NCI-H2107 treated with DMSO at 0.1 percent for 48 hours (cell line): ENCODE data around the gene KRI1.
"Not testable (repeated sequence)": the region's sequence is repeated elsewhere in the genome, so short reads cannot be mapped to it uniquely, and the experiment has no call there.

Experiments used
- DNase-seq: peaks from one replicate; lab custom pipeline; 2025; ENCODE audit not compliant: unreplicated experiment; lab: John Stamatoyannopoulos, UW

The KRI1 gene

GRCh38 chr19:10575011-10575716 lies 9.4 kb upstream of the KRI1 start:
- no peak for DNase-seq

- DNase-seq, result no peak
These were observed 8.7 kb upstream of the KRI1 start for GRCh38 chr19:10574462-10574861.

- DNase-seq, result not testable (repeated sequence)
These were observed 8.0 kb upstream of the KRI1 start for GRCh38 chr19:10573793-10574192.

- peak; percentile 95 for DNase-seq
These were observed 3.2 kb upstream of the KRI1 start, which contains the start of gene CDKN2D for GRCh38 chr19:10568826-10569651. Gene CDKN2D, minus strand, starts transcription at chr19:10568979. Its CDS starts 326 bp downstream, at chr19:10568653.

- DNase-seq, result no peak
These were observed 2.4 kb upstream of the KRI1 start for GRCh38 chr19:10568062-10568825.

- no peak for DNase-seq
These were observed 1.8 kb upstream of the KRI1 start for GRCh38 chr19:10567656-10568055.

GRCh38 chr19:10566658-10567410 lies 1.0 kb upstream of the KRI1 start:
- no peak for DNase-seq

- DNase-seq, result no peak
These were observed 523 bp upstream of the KRI1 start for GRCh38 chr19:10566408-10566657.

GRCh38 chr19:10565028-10565566 lies 713 bp downstream of the KRI1 start:
- no peak for DNase-seq

- no peak for DNase-seq
These were observed 3.2 kb downstream of the KRI1 start for GRCh38 chr19:10562609-10563008.

- no peak for DNase-seq
These were observed 5.7 kb downstream of the KRI1 start for GRCh38 chr19:10560154-10560553.

- DNase-seq, result no peak
These were observed 8.1 kb downstream of the KRI1 start for GRCh38 chr19:10557603-10558197.

- DNase-seq, result no peak
These were observed 10.2 kb downstream of the KRI1 start for GRCh38 chr19:10555610-10555973.

- DNase-seq, result no peak
These were observed 10.8 kb downstream of the KRI1 start for GRCh38 chr19:10554760-10555609.

GRCh38 chr19:10553943-10554381 lies 11.8 kb downstream of the KRI1 start:
- no peak for DNase-seq

GRCh38 chr19:10553087-10553667 lies 12.6 kb downstream of the KRI1 start:
- DNase-seq, result no peak

- DNase-seq, result no peak
These were observed 13.2 kb downstream of the KRI1 start for GRCh38 chr19:10552510-10553053.

GRCh38 chr19:10551698-10552301 lies 14.0 kb downstream of the KRI1 start:
- no peak for DNase-seq
